Neural cell (in vitro differentiated cells): ENCODE measurements around the gene FAM53A. TPM values are rescaled to one million over a fixed set of nuclear protein-coding genes. Genes with fewer than 3 reads are reported as not detected.

Experiments used
- H2AFZ ChIP-seq: fragments of 200-600, 300-800 bp; sonication (generic), shearing (Covaris generic); 2 replicates; pipeline ENCODE4 v1.6.0; 2014; ENCODE audit warnings: low read depth, mild to moderate bottlenecking, antibody characterized with exemption, low read length, moderate library complexity
- H3F3A ChIP-seq: fragments of 200-600 bp; shearing (Covaris generic); 2 replicates; pipeline ENCODE4 v1.6.1; 2016; ENCODE audit warnings: mild to moderate bottlenecking, moderate library complexity, mixed read lengths, antibody characterized with exemption, low read length; ENCODE audit not compliant: insufficient read depth, poor library complexity, severe bottlenecking
- H3K27ac ChIP-seq: fragments of 200-600, 300-800 bp; sonication (generic), shearing (Covaris generic); 2 replicates; pipeline ENCODE4 v1.5.1; 2014; ENCODE audit warnings: mild to moderate bottlenecking, low read length, moderate library complexity
- H3K27me3 ChIP-seq: fragments of 300-800, 200-600 bp; sonication (generic), shearing (Covaris generic); 2 replicates; pipeline ENCODE4 v1.6.0; 2014; ENCODE audit warnings: mild to moderate bottlenecking, low read depth, low read length, moderate library complexity; ENCODE audit not compliant: insufficient read depth
- H3K36me3 ChIP-seq: fragments of 300-800, 200-600 bp; sonication (generic), shearing (Covaris generic); 2 replicates; pipeline ENCODE4 v1.5.1; 2014; ENCODE audit warnings: mild to moderate bottlenecking, antibody characterized with exemption, low read length, moderate library complexity; ENCODE audit not compliant: insufficient read depth
- H3K4me2 ChIP-seq: fragments of 300-800, 200-600 bp; sonication (generic), shearing (Covaris generic); 2 replicates; pipeline ENCODE4 v1.6.0; 2014; ENCODE audit warnings: mild to moderate bottlenecking, low read length
- H3K4me3 ChIP-seq: fragments of 300-800, 200-600 bp; sonication (generic), shearing (Covaris generic); 2 replicates; pipeline ENCODE4 v1.5.1; 2014; ENCODE audit warnings: mild to moderate bottlenecking, low read length, moderate library complexity
- H3K79me2 ChIP-seq: fragments of 200-600 bp; shearing (Covaris generic); replicated peaks from 2 replicates; pipeline ENCODE4 v1.6.0; 2014; ENCODE audit warnings: mild to moderate bottlenecking, low read length, moderate library complexity; ENCODE audit not compliant: insufficient read depth
- H3K9ac ChIP-seq: fragments of 300-800, 200-600 bp; sonication (generic), shearing (Covaris generic); 2 replicates; pipeline ENCODE4 v1.6.1; 2016; ENCODE audit warnings: mild to moderate bottlenecking, low read length, mixed read lengths
- H3K9me2 ChIP-seq: fragments of 200-600 bp; shearing (Covaris generic); 2 replicates; pipeline ENCODE4 v1.6.1; 2016; ENCODE audit warnings: mild to moderate bottlenecking, low read length, mixed read lengths; ENCODE audit not compliant: insufficient read depth
- H3K9me3 ChIP-seq: fragments of 200-600, 300-800 bp; sonication (generic), shearing (Covaris generic); 2 replicates; pipeline ENCODE4 v1.6.1; 2016; ENCODE audit warnings: mild to moderate bottlenecking, mixed run types, low read length, moderate library complexity, mixed read lengths
- H4K20me1 ChIP-seq: fragments of 200-600 bp; shearing (Covaris generic); 2 replicates; pipeline ENCODE4 v1.6.1; 2016; ENCODE audit warnings: mild to moderate bottlenecking, mixed run types; ENCODE audit not compliant: insufficient read depth
- CTCF ChIP-seq: fragments of 450-650 bp; IDR thresholded peaks from 2 replicates; pipeline ENCODE4 v1.5.1; 2014; ENCODE audit warnings: antibody characterized with exemption, mild to moderate bottlenecking, moderate library complexity; ENCODE audit not compliant: poor library complexity, severe bottlenecking
- EP300 ChIP-seq: fragments of 450-650 bp; conservative IDR thresholded peaks from 2 replicates; pipeline ENCODE4 v1.6.1; 2014; ENCODE audit warnings: antibody characterized with exemption, mild to moderate bottlenecking, moderate library complexity; ENCODE audit not compliant: poor library complexity, severe bottlenecking
- EZH2 ChIP-seq: fragments of 200-600, 300-800 bp; shearing (Covaris generic), sonication (generic); IDR thresholded peaks from 2 replicates; pipeline ENCODE4 v1.6.1; 2014; ENCODE audit warnings: antibody characterized with exemption, low read length, borderline replicate concordance, mild to moderate bottlenecking; ENCODE audit not compliant: insufficient read depth, poor library complexity, severe bottlenecking
- MXI1 ChIP-seq: fragments of 450-650 bp; conservative IDR thresholded peaks from 2 replicates; pipeline ENCODE4 v1.6.1; 2014; ENCODE audit warnings: antibody characterized with exemption, mild to moderate bottlenecking; ENCODE audit not compliant: poor library complexity, severe bottlenecking
- POLR2AphosphoS5 ChIP-seq: IDR thresholded peaks from 2 replicates; pipeline ENCODE4 v1.6.1; 2012
- RAD21 ChIP-seq: fragments of 450-650 bp; conservative IDR thresholded peaks from 2 replicates; pipeline ENCODE4 v1.6.1; 2014; ENCODE audit warnings: antibody characterized with exemption, mild to moderate bottlenecking, moderate library complexity
- REST ChIP-seq: IDR thresholded peaks from 2 replicates; pipeline ENCODE4 v1.6.1; 2012; ENCODE audit warnings: borderline replicate concordance
- SMC3 ChIP-seq: fragments of 450-650 bp; conservative IDR thresholded peaks from 2 replicates; pipeline ENCODE4 v1.6.1; 2014; ENCODE audit warnings: antibody characterized with exemption, mild to moderate bottlenecking, moderate library complexity; ENCODE audit not compliant: poor library complexity
- TAF1 ChIP-seq: IDR thresholded peaks from 2 replicates; pipeline ENCODE4 v1.6.1; 2012; ENCODE audit warnings: low read depth
- polyA plus RNA-seq: library from polyadenylated mRNA; depleted of rRNA; stranded (reverse); fragments of >200 nt; gene quantifications from 2 replicates; pipeline ENCODE4 v1.2.3, GENCODE V29; 2014

The FAM53A gene
- polyA plus RNA-seq, 1 donor from 2014 or later = not detected

GRCh38 chr4:1614502-1614853 lies 69.6 kb downstream of the FAM53A start:
- Histone ChIP-seq H3F3A (no peaks in the 10 kb centered on the region), H3K9me3 (no peaks in the 10 kb centered on the region), H3K27ac (no peak overlapping the region), H3K79me2 (no peaks in the 10 kb centered on the region), H2AFZ (no peak overlapping the region), H3K9me2 (no peaks in the 10 kb centered on the region), H3K4me3 (no peak overlapping the region), H4K20me1 (no peaks in the 10 kb centered on the region), H3K27me3 (no peaks in the 10 kb centered on the region), H3K4me2 (no peak overlapping the region), H3K36me3 (no peaks in the 10 kb centered on the region), H3K9ac (no peak overlapping the region)
- TF ChIP-seq EP300 (no peak), REST (no peak), EZH2 (no peak), MXI1 (no peak), TAF1 (no peak), SMC3 (no peak), POLR2AphosphoS5 (no peak), RAD21 (no peak)

- no peak overlapping the region for H3K4me2 ChIP-seq
- H3K9me2 ChIP-seq = no peaks in the 10 kb centered on the region
- no peaks in the 10 kb centered on the region for H4K20me1 ChIP-seq
- H3K36me3 ChIP-seq = no peaks in the 10 kb centered on the region
- no peaks in the 10 kb centered on the region for H3K27me3 ChIP-seq
- no peak overlapping the region for H2AFZ ChIP-seq
- H3K4me3 ChIP-seq = no peak overlapping the region
- no peaks in the 10 kb centered on the region for H3F3A ChIP-seq
- no peak overlapping the region for H3K9ac ChIP-seq
- no peaks in the 10 kb centered on the region for H3K9me3 ChIP-seq
- no peaks in the 10 kb centered on the region for H3K79me2 ChIP-seq
- no peak overlapping the region for H3K27ac ChIP-seq
- TF ChIP-seq EP300 (no peak), POLR2AphosphoS5 (no peak), SMC3 (no peak), MXI1 (no peak), TAF1 (no peak), CTCF (no peak), REST (no peak), EZH2 (no peak), RAD21 (no peak)
These were observed 70.1 kb downstream of the FAM53A start for GRCh38 chr4:1614049-1614448.
